Activated CD8-positive, alpha-beta memory T cell treated with anti-CD3 and anti-CD28 coated beads, Interleukin-2, amount 50 U/mL, for 1 hour (primary cell): ENCODE measurements around the gene ARMC6.
"Not testable (repeated sequence)": the region's sequence is repeated elsewhere in the genome, so short reads cannot be mapped to it uniquely, and the experiment has no call there.

Experiments used
- DNase-seq: peaks from one replicate; pipeline ENCODE4 v3.0.0-alpha.2; 2020; ENCODE audit errors: extremely low read depth

The ARMC6 gene

DNA sequence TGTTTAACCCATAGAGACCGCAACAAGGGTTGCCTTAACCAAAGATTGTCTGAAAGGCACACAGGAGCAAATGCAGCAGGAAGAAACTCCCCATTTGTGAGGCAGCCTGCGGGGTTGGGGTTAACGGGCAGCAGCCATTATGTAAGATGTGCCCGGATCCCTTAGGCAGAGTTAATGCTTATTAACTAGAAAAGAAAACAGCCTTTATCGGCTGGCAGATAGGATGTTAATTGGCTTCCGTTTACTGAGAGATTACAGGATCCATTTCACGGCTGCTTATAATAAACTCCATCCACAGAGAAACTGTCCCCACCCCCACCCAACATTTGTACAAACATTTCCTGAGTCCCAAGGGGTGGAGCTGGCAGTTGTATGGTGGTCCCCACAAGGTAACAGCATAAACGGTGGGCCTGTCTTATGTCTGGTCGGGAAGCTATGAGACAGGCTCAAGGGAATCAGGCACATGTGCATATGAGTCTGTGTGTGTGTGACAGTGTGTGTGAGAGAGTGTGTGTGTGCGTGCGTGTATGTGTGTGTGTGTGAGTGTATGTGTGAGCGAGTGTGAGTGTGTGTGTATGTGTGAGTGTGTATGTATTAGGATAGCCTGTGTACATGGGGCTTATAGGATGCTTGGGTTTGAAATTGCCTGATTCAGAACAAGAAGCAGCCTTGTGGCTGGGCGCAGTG, 40.9 kb downstream of the ARMC6 start:
- DNase-seq: no peak

DNA sequence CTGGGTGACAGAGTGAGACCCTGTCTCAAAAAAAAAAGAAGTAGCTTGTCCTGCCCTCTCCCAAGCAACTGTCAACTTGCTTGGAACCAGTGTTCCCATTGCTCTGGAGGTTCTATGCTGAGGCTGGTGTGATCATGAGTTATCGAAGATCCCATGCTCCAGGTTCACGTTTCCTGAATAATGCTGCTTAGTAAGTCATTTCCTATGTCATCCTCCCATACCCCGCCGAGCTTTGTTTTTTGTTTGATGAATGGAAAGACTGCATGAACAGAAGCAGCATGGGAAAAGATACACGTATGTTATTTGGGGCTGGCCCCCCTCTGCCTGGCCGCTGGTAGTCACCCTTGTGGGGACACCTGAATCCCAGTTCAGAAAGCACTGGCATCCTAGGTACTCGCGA, 41.7 kb downstream of the ARMC6 start:
- DNase-seq: no peak

GRCh38 chr19:19076476-19076875, 43.1 kb downstream of the ARMC6 start:
- DNase-seq: no peak

DNA sequence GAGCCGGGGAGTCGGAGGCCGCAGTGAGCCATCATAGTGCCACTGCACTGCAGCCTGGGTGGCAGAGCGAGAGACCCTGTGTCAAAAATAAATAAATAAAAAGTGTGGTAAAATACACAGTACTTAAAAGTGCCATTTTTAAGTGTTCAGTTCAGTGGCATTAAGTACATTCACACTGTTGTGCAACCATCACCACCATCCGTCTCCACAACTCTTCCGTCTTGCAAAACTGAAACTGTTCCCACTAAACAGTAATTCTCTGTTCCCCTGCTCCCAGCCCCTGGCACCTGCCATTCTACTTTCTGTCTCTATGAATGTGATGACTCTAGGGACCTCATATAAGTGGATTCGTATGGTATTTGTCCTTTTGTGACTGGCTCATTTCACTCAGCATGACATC, 43.7 kb downstream of the ARMC6 start:
- no peak for DNase-seq

DNA sequence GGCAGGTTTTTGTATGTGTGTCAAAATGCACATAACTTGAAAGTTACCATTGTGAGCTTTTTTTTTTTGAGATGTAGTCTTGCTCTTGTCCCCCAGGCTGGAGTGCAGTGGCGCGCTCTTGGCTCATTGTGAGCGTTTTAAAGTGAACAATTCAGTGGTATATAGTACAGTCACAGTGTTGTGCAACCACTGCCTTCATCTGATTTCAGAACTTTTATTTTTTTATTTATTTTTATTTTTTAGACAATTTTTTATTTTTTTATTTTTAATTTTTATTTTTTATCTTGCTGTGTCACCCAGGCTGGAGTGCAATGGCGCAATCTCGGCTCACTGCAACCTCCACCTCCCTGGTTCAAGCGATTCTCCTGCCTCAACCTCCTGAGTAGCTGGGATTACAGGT, 45.4 kb downstream of the ARMC6 start:
- DNase-seq: no peak

DNA sequence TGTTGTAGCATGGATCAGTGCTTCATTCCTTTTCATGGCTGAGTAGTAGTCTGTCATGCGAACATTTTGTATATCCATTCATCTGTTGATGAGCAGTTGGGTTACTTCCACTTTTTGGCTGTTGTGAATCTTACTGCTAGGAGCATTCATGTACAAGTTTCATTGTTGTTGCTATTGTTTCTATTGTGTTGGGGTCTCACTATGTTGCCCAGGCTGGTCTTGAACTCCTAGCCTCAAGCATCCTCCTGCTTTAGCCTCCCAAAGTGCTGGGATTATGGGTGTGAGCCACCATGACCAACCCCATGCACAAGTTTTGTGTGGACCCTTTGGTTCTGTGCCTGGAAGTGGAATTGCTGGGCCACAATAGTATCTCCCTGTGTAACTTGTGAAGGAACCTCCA, 46.2 kb downstream of the ARMC6 start:
- DNase-seq: no peak

DNA sequence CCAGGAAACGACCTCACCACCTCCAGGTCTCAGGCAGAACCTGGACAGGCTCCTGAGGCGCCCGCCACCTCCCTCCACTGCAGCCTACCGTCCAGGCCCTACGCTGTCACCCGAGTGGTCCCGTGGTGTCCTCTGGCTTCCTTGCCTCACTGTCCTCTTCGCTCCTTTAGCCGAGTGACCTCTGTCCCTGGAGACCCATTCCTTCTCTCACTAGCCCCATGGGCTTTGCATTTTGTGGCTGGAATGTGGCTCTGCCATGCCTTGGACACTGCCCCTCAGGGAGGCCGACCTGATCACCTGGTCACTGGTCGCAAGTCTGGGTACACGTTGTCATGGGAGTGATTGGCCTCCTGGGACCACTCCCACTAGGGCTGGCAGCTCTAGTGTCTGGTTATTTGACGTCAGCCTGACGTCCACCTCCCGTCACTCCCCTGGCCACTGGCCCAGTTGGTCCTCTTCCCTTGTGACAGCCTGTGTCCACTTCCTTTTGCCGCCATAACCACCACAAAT, 48.3 kb downstream of the ARMC6 start:
- no peak for DNase-seq

- DNase-seq: no peak
These were observed 50.2 kb downstream of the ARMC6 start for GRCh38 chr19:19083413-19084178.

- DNase-seq: no peak
These were observed 54.3 kb downstream of the ARMC6 start for GRCh38 chr19:19087676-19088075.

DNA sequence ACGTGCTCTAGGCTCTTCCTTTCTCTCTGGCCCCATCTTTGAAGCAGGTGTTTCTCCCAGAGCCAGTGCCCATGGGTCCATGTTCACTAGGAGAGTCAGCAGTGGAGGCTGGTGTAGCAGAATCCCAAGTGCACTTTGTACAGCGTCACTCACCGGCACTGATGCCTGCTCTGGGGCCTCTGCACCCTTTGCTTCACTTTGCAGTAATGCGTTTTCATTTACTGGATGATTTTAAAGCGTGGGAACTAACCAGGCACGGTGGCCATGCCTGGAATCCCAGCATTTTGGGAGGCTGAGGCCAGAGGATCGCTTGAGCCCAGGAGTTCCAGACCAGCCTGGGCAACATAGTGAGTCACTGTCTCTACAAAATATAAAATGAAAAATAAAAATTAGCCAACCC, 61.1 kb downstream of the ARMC6 start:
- no peak for DNase-seq

GRCh38 chr19:19095691-19096090, 62.3 kb downstream of the ARMC6 start:
- no peak for DNase-seq

- DNase-seq: no peak
These were observed 63.5 kb downstream of the ARMC6 start for GRCh38 chr19:19096641-19097627.

DNA sequence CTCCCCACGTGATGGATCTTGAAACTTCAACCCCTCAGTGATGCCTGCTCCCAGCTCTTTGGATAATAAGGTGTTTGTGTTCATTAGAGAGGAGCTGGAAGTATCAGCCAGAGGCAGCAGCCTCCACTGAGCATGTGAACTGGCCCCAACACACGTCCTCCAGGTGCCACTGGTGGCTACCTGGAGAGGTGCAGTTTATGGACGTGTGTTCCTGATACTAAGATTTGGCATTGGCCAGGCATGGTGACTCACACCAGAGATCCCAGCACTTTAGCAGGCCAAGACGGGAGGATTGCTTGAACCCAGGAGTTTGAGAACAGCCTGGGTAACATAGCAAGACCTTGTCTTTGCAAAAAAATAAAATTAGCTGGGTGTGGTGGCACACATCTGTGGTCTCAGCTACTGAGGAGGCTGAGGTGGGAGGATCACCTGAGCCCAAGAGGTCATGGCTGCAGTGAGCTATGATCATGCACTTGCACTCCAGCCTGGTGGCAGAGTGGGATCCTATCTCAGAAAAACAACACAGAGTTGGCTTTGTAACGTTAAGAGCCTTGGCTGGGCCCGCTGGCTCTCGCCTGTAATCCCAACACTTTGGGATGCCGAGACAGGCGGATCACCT, 64.8 kb downstream of the ARMC6 start:
- DNase-seq: no peak

DNA sequence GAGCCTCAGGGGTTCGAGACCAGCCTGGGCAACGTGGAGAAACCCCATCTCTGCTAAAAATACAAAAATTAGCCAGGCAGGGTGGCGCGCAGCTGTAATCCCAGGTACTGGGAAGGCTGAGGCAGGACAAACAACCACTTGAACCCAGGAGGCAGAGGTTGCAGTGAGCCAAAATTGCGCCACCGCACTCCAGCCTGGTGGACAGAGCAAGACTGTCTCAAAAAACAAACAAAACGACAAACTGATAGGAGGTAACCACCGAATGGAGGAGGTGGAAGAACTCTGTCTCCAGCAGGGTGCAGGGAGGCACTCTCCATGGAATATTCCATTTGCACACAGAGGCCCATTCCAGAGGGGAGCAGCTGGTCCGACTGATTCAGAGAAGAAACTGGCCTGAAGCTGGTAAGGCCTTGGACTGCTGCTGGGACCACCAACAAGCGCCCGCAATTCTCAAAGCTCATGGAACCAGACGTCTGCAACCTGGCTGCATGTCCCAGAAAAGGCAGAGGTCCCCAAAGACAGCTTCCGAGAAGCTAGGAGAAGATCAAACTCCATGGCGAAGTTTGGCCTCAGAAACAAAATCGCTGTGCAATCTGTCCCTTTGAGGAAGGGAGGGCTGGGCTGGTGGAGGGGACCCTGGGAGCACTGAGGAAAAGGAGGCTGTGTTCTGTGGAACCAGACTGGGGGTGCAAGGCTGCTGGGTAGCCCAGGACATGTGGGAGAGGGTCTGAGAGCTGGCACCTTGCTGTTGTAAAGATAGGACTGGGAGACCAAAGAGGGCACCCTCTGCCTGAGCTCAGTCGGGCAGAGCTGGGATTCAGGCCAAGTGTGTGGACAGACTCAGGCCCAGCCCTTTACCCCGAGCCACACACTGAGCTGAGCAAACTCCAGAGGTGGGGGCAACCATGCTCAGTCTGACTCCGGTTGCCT, 65.6 kb downstream of the ARMC6 start:
- DNase-seq: no peak

- no peak for DNase-seq
These were observed 68.1 kb downstream of the ARMC6 start for GRCh38 chr19:19101540-19101939.

DNA sequence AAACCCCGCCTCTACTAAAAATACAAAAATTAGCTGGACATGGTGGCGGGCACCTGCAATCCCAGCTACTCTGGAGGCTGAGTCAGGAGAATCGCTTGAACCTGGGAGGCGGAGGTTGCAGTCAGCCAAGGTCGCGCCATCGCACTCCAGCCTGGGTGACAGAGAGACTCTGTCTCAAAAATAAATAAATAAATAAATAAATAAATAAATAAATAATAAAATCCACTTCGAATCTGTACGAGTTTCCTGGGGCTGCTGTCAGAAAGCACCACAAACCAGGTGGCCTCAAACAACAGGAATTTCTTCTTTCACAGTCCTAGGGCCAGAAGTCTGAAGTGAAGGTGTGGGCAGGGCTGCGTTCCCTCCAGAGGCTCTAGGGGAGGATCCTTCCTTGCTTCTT, 69.2 kb downstream of the ARMC6 start:
- not testable (repeated sequence) for DNase-seq

- DNase-seq: no peak
These were observed 69.8 kb downstream of the ARMC6 start for GRCh38 chr19:19103167-19103566.

- no peak for DNase-seq
These were observed 72.1 kb downstream of the ARMC6 start for GRCh38 chr19:19105365-19106055.

- DNase-seq: no peak
These were observed 72.7 kb downstream of the ARMC6 start for GRCh38 chr19:19106056-19106551.

DNA sequence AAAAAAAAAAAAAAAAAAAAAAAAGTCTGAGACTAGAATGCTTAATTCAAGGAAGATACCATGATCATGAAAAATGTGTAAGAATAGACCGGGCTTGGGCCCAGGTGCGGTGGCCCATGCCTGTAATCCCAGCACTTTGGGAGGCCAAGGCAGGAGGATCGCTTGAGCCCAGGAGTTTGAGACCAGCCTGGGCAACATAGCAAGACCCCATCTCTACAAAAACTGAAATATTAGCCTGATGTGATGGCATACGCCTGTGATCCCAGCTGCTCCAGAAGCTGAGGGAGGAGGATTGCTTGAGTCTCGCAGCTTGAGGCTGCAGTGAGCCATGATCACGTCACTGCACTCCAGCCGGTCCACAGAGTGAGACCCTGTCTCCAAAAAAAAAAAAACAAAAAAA, 73.5 kb downstream of the ARMC6 start:
- not testable (repeated sequence) for DNase-seq
